HepG2 (cell line): ENCODE measurements around the gene HPS4. TPM values are rescaled to one million over a fixed set of nuclear protein-coding genes. Genes with fewer than 3 reads are reported as not detected.

Experiments used
- AHR ChIP-seq: IDR thresholded peaks from 2 replicates; pipeline ENCODE4 v1.6.1; 2018; ENCODE audit warnings: missing genetic modification reagents, missing compliant biosample characterization
- GLMP ChIP-seq: sonication (generic); formaldehyde crosslinking; IDR thresholded peaks from 2 replicates; pipeline ENCODE4 v1.9.0; 2021; ENCODE audit warnings: missing genetic modification reagents, mild to moderate bottlenecking, borderline replicate concordance
- MTA1 ChIP-seq: sonication (generic); formaldehyde crosslinking; IDR thresholded peaks from 2 replicates; pipeline ENCODE4 v1.4.0; 2020; ENCODE audit warnings: missing genetic modification reagents, mild to moderate bottlenecking, borderline replicate concordance
- NCOA1 ChIP-seq: sonication (generic); formaldehyde crosslinking; IDR thresholded peaks from 2 replicates; pipeline ENCODE4 v1.9.0; 2021; ENCODE audit warnings: missing genetic modification reagents
- ONECUT2 ChIP-seq: sonication (generic); formaldehyde crosslinking; IDR thresholded peaks from 2 replicates; pipeline ENCODE4 v1.4.0; 2020; ENCODE audit warnings: missing genetic modification reagents
- POLR2A ChIP-seq, 2 experiments: IDR thresholded peaks; 2 replicates each; pipeline ENCODE4 v1.6.1; 2011; ENCODE audit warnings: low read depth in 2 of 2, low read length in 2 of 2, mild to moderate bottlenecking in 1 of 2, moderate library complexity in 1 of 2; ENCODE audit not compliant: insufficient read depth in 1 of 2
- SP5 ChIP-seq: IDR thresholded peaks from 2 replicates; pipeline ENCODE4 v1.6.1; 2016; ENCODE audit warnings: low read depth, borderline replicate concordance
- TGIF2 ChIP-seq: IDR thresholded peaks from 2 replicates; pipeline ENCODE4 v1.6.1; 2016; ENCODE audit warnings: control low read depth, missing compliant biosample characterization
- TSC22D2 ChIP-seq: sonication (generic); formaldehyde crosslinking; IDR thresholded peaks from 2 replicates; pipeline ENCODE4 v1.5.1; 2020; ENCODE audit warnings: missing genetic modification reagents, mild to moderate bottlenecking, borderline replicate concordance
- ZBTB8A ChIP-seq: sonication (generic); formaldehyde crosslinking; IDR thresholded peaks from 2 replicates; pipeline ENCODE4 v1.4.0; 2020; ENCODE audit warnings: mild to moderate bottlenecking, low read depth, missing genetic modification reagents, borderline replicate concordance
- ZNF138 ChIP-seq: sonication (generic); formaldehyde crosslinking; IDR thresholded peaks from 2 replicates; pipeline ENCODE4 v1.5.0; 2020; ENCODE audit warnings: mild to moderate bottlenecking, low read depth, missing genetic modification reagents
- ZNF251 ChIP-seq: sonication (generic); formaldehyde crosslinking; IDR thresholded peaks from 2 replicates; pipeline ENCODE4 v1.9.0; 2021; ENCODE audit warnings: mild to moderate bottlenecking, missing genetic modification reagents
- ZNF274 ChIP-seq: sonication (generic); formaldehyde crosslinking; IDR thresholded peaks from 2 replicates; pipeline ENCODE4 v1.5.1; 2020; ENCODE audit warnings: mild to moderate bottlenecking, missing genetic modification reagents
- ZNF350 ChIP-seq: sonication (generic); formaldehyde crosslinking; IDR thresholded peaks from 2 replicates; pipeline ENCODE4 v1.4.0; 2020; ENCODE audit warnings: mild to moderate bottlenecking, low read depth, missing genetic modification reagents, borderline replicate concordance
- ZNF446 ChIP-seq: sonication (generic); formaldehyde crosslinking; IDR thresholded peaks from 2 replicates; pipeline ENCODE4 v1.5.0; 2020; ENCODE audit warnings: mild to moderate bottlenecking, missing genetic modification reagents
- ZNF460 ChIP-seq: sonication (generic); formaldehyde crosslinking; IDR thresholded peaks from 2 replicates; pipeline ENCODE4 v1.5.1; 2020; ENCODE audit warnings: missing genetic modification reagents, mild to moderate bottlenecking, borderline replicate concordance
- ZNF510 ChIP-seq: sonication (generic); formaldehyde crosslinking; IDR thresholded peaks from 2 replicates; pipeline ENCODE4 v1.4.0; 2020; ENCODE audit warnings: low read depth, mild to moderate bottlenecking, missing genetic modification reagents
- ZNF552 ChIP-seq: sonication (generic); formaldehyde crosslinking; IDR thresholded peaks from 2 replicates; pipeline ENCODE4 v1.9.0; 2022; ENCODE audit warnings: missing genetic modification reagents, mild to moderate bottlenecking, borderline replicate concordance
- ZZZ3 ChIP-seq: sonication (generic); formaldehyde crosslinking; IDR thresholded peaks from 2 replicates; pipeline ENCODE4 v1.4.0; 2020; ENCODE audit warnings: missing genetic modification reagents, mild to moderate bottlenecking, borderline replicate concordance
- polyA plus RNA-seq, 8 experiments: library from polyadenylated mRNA; depleted of rRNA in 3 of 8; stranded (reverse) in 7 of 8; unstranded in 1 of 8; fragments of >200 nt; fragmentation: Illumina TruSeq in 4 of 8; extraction: Trizol in 4 of 8; gene quantifications; 2 replicates each; pipeline versions ENCODE4 v1.2.1 to v1.2.3, GENCODE V29; 2011 to 2016; ENCODE audit warnings: low read depth in 4 of 8, missing spikeins in 1 of 8, mixed read lengths in 1 of 8; ENCODE audit not compliant: insufficient read depth in 1 of 8
- total RNA-seq, 5 experiments: library from RNA; depleted of rRNA; stranded (reverse); fragments of >200 nt; fragmentation: Illumina TruSeq; extraction: Trizol; gene quantifications; 2 replicates each; pipeline ENCODE4 v1.2.3, GENCODE V29; 2016; ENCODE audit warnings: low read depth in 1 of 5
- TF ChIP-seq, protein P1 (sequence below): sonication (generic); formaldehyde crosslinking; IDR thresholded peaks from 2 replicates; pipeline ENCODE4 v1.5.0; 2020; ENCODE audit warnings: mild to moderate bottlenecking, missing genetic modification reagents, borderline replicate concordance
- TF ChIP-seq, protein P2 (sequence below): sonication (generic); formaldehyde crosslinking; IDR thresholded peaks from 2 replicates; pipeline ENCODE4 v1.8.0; 2022; ENCODE audit warnings: missing genetic modification reagents, mild to moderate bottlenecking, moderate library complexity, borderline replicate concordance
- TF ChIP-seq, protein P3 (sequence below): sonication (generic); formaldehyde crosslinking; IDR thresholded peaks from 2 replicates; pipeline ENCODE4 v1.5.0; 2020; ENCODE audit warnings: missing genetic modification reagents, mild to moderate bottlenecking, borderline replicate concordance

Gene HPS4
- total and polyA plus RNA-seq, 2 of the 13 experiments (the other 11 are each of a cell fraction or from before 2014, with no cell fraction given) = 27.4 to 34.0 TPM

DNA sequence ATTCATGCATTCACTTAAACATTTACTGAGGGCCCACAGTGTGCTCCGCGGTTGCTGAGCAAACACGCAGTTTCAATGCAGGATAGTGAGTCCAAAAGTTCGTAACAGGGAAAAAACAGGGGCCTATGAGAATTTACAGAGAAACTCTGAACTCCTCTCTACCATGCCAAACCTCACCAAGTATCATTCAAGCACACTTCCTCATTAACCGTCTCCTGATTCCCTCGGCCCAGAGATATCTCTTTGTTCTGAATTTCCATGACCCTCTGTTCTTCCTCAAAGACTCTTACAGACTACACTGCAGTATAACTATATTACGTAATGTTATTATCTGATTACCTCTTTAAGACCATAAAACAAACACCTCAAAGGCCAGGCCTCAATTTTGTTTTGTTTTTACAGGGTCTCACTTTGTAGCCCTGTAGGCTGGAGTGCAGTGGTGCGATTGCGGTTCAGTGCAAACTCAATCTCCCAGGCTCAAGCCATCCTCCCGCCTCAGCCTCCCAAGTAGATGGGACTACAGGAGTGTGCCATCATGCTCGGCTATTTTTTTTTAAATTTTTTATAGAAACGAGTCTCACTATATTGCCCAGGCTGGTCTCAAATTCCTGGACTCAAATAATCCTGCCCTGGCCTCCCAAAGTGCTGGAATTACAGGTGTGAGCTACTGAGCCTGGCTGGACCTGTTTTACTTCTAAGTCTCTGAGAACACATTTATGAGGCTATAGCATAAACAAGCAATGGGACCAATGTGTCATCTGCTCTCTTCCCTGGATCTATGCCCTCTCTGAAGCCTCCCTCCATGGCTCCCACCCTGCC lies 3.6 kb downstream of the HPS4 start (continued):
- TF ChIP-seq, protein P1, sequence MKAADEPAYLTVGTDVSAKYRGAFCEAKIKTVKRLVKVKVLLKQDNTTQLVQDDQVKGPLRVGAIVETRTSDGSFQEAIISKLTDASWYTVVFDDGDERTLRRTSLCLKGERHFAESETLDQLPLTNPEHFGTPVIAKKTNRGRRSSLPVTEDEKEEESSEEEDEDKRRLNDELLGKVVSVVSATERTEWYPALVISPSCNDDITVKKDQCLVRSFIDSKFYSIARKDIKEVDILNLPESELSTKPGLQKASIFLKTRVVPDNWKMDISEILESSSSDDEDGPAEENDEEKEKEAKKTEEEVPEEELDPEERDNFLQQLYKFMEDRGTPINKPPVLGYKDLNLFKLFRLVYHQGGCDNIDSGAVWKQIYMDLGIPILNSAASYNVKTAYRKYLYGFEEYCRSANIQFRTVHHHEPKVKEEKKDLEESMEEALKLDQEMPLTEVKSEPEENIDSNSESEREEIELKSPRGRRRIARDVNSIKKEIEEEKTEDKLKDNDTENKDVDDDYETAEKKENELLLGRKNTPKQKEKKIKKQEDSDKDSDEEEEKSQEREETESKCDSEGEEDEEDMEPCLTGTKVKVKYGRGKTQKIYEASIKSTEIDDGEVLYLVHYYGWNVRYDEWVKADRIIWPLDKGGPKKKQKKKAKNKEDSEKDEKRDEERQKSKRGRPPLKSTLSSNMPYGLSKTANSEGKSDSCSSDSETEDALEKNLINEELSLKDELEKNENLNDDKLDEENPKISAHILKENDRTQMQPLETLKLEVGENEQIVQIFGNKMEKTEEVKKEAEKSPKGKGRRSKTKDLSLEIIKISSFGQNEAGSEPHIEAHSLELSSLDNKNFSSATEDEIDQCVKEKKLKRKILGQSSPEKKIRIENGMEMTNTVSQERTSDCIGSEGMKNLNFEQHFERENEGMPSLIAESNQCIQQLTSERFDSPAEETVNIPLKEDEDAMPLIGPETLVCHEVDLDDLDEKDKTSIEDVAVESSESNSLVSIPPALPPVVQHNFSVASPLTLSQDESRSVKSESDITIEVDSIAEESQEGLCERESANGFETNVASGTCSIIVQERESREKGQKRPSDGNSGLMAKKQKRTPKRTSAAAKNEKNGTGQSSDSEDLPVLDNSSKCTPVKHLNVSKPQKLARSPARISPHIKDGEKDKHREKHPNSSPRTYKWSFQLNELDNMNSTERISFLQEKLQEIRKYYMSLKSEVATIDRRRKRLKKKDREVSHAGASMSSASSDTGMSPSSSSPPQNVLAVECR (CRISPR knock-in tag) = no peak
- TF ChIP-seq GLMP (CRISPR knock-in tag) (no peak), ONECUT2 (no peak), ZBTB8A (CRISPR knock-in tag) (no peak), MTA1 (CRISPR knock-in tag) (no peak), NCOA1 (CRISPR knock-in tag) (no peak), TSC22D2 (CRISPR knock-in tag) (no peak), TGIF2 (CRISPR knock-in tag) (0 out of 2 replicates have a peak, but pooled peaks have one; percentile 15), ZNF510 (CRISPR knock-in tag) (no peak), ZNF552 (CRISPR knock-in tag) (no peak), SP5 (no peak), ZNF251 (CRISPR knock-in tag) (no peak), POLR2A (IDR thresholded peaks at IDR 0.05; ENCODE audit: insufficient read depth in 1 of 2, low read depth in 2 of 2, low read length in 2 of 2) (peak; percentile 46 to 77; a peak in 3 of 4 replicates), AHR (CRISPR knock-in tag) (no peak), ZNF446 (CRISPR knock-in tag) (no peak), ZNF350 (CRISPR knock-in tag) (no peak), ZNF138 (no peak), ZNF460 (CRISPR knock-in tag) (no peak), ZZZ3 (CRISPR knock-in tag) (no peak), ZNF274 (CRISPR knock-in tag) (no peak)
- TF ChIP-seq, protein P2, sequence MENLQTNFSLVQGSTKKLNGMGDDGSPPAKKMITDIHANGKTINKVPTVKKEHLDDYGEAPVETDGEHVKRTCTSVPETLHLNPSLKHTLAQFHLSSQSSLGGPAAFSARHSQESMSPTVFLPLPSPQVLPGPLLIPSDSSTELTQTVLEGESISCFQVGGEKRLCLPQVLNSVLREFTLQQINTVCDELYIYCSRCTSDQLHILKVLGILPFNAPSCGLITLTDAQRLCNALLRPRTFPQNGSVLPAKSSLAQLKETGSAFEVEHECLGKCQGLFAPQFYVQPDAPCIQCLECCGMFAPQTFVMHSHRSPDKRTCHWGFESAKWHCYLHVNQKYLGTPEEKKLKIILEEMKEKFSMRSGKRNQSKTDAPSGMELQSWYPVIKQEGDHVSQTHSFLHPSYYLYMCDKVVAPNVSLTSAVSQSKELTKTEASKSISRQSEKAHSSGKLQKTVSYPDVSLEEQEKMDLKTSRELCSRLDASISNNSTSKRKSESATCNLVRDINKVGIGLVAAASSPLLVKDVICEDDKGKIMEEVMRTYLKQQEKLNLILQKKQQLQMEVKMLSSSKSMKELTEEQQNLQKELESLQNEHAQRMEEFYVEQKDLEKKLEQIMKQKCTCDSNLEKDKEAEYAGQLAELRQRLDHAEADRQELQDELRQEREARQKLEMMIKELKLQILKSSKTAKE (CRISPR knock-in tag) = no peak
- TF ChIP-seq, protein P3, sequence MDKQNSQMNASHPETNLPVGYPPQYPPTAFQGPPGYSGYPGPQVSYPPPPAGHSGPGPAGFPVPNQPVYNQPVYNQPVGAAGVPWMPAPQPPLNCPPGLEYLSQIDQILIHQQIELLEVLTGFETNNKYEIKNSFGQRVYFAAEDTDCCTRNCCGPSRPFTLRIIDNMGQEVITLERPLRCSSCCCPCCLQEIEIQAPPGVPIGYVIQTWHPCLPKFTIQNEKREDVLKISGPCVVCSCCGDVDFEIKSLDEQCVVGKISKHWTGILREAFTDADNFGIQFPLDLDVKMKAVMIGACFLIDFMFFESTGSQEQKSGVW (CRISPR knock-in tag) = no peak
